ENCODE results near the gene DUSP7. TPM values are rescaled to one million over a fixed set of nuclear protein-coding genes. Genes with fewer than 3 reads are reported as not detected.
A peak's percentile ranks its signal among the peaks of the same experiment; 100 is the strongest.

DUSP7 gene
- total RNA-seq, 4 donors from 2014 or later: 2.2 to 8.2 (median 6.2) TPM

- Histone ChIP-seq H3K27ac (no peak overlapping the region), H3K4me3 (no peak overlapping the region), H3K36me3 (no peaks in the 10 kb centered on the region), H3K4me1 (peaks cover 0 to 7% (median 0%) of the 10 kb centered on the region in 4 donors), H3K9me3 (no peaks in the 10 kb centered on the region), H3K27me3 (no peaks in the 10 kb centered on the region)
- intact Hi-C loops (cut with DNase I; ENCODE audit: low total_unique reads) (no loop called here), in situ Hi-C loops (cut with MboI; ENCODE audit: low pct_ligation_motif_present in 1 of 4, low pct_unique_long_range_greater_than_20kb in 1 of 4, low sequenced_read_pairs in 3 of 4) (no loop called here)
- 83 to 92% methylated on average over 4 to 14 of the region's 14 CpGs for WGBS, 2 donors (ENCODE audit: low coverage in 1 of 2)
- no peak for TF ChIP-seq POLR2A (IDR thresholded peaks at IDR 0.05)
- no peak for TF ChIP-seq EP300 (IDR thresholded peaks at IDR 0.05; ENCODE audit: low read depth)
- no peak for TF ChIP-seq CTCF (IDR thresholded peaks at IDR 0.05)
- no peak for TF ChIP-seq POLR2AphosphoS5 (IDR thresholded peaks at IDR 0.05)
- DNase-seq: no peak
Measured at GRCh38 chr3:52063026-52063723, 6.8 kb upstream of the DUSP7 start.

DNA sequence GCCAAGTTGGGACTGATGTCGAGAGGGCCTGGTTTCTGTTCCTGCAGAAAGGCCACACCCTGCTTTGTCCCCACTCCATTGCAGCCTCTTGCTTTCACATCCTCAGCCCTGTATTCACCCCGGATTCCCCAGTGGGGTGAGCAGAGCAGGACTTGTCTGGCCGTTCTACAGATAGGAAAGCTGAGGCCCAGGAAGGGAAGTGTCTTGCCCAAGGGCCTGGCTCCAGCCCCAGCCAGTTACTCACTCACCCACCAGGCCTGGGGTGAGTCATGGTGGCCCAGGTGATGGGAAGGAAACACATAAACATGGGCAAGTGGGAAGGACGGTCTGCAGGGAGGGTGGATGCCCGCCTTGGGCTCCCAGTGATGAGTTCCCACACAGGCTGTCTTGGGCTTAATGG lies 6.1 kb upstream of the DUSP7 start:
- Histone ChIP-seq H3K9me3 (no peaks in the 10 kb centered on the region), H3K4me3 (no peak overlapping the region), H3K27ac (no peak overlapping the region), H3K27me3 (no peaks in the 10 kb centered on the region), H3K4me1 (peaks cover 4 to 14% (median 5%) of the 10 kb centered on the region in 4 donors), H3K36me3 (no peaks in the 10 kb centered on the region)
- intact Hi-C loops (cut with DNase I; ENCODE audit: low total_unique reads) (no loop called here), in situ Hi-C loops (cut with MboI; ENCODE audit: low pct_ligation_motif_present in 1 of 4, low pct_unique_long_range_greater_than_20kb in 1 of 4, low sequenced_read_pairs in 3 of 4) (no loop called here)
- peak; percentile 11 for DNase-seq
- WGBS, 2 donors (ENCODE audit: low coverage in 1 of 2): 50% methylated on average over 5 of the region's 5 CpGs; no CpG with 5 or more reads in 1 of the 2 donors
- TF ChIP-seq POLR2AphosphoS5 (IDR thresholded peaks at IDR 0.05) (no peak), POLR2A (IDR thresholded peaks at IDR 0.05) (no peak)

GRCh38 chr3:52061121-52061910 lies 4.9 kb upstream of the DUSP7 start:
- intact Hi-C loops (cut with DNase I; ENCODE audit: low total_unique reads): no loop called here
- Histone ChIP-seq H3K4me1 (peaks cover 5 to 20% (median 10%) of the 10 kb centered on the region in 4 donors), H3K27me3 (no peaks in the 10 kb centered on the region), H3K4me3 (no peak overlapping the region), H3K27ac (no peak overlapping the region), H3K36me3 (no peaks in the 10 kb centered on the region), H3K9me3 (no peaks in the 10 kb centered on the region)
- no peak for DNase-seq
- in situ Hi-C loops (cut with MboI; ENCODE audit: low pct_ligation_motif_present in 1 of 4, low pct_unique_long_range_greater_than_20kb in 1 of 4, low sequenced_read_pairs in 3 of 4): no loop called here
- 70 to 81% methylated on average over 2 to 4 of the region's 4 CpGs for WGBS, 2 donors (ENCODE audit: low coverage in 1 of 2)
- TF ChIP-seq POLR2AphosphoS5 (IDR thresholded peaks at IDR 0.05): no peak
- no peak for TF ChIP-seq EP300 (IDR thresholded peaks at IDR 0.05; ENCODE audit: low read depth)
- no peak for TF ChIP-seq CTCF (IDR thresholded peaks at IDR 0.05)
- no peak for TF ChIP-seq POLR2A (IDR thresholded peaks at IDR 0.05)

DNA sequence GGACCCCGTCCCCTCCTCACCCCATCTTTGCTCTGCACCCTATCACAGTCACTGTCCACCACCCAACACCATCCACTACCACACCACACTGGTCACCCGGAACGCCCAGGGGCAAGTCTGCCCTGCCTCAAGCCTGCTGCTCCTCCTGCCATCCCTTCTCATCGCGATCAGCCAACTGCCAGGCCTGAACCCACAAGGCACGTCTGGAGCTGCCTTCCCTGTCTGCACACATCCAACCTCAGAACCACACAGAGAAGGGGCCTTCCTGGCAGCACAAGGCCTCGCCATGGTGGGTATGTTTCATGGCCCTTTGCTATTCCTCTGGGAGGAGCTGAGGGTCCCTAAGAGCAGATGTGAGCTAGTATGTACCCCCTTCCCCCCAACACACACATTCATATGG lies 3.4 kb upstream of the DUSP7 start:
- Histone ChIP-seq H3K27ac (no peak overlapping the region), H3K4me1 (peaks cover 5 to 31% (median 18%) of the 10 kb centered on the region in 4 donors), H3K27me3 (no peaks in the 10 kb centered on the region), H3K4me3 (no peak overlapping the region), H3K36me3 (no peaks in the 10 kb centered on the region), H3K9me3 (no peaks in the 10 kb centered on the region)
- WGBS, 2 donors (ENCODE audit: low coverage in 1 of 2): 95% methylated on average over 7 of the region's 7 CpGs; no CpG with 5 or more reads in 1 of the 2 donors
- in situ Hi-C loops (cut with MboI; ENCODE audit: low pct_ligation_motif_present in 1 of 4, low pct_unique_long_range_greater_than_20kb in 1 of 4, low sequenced_read_pairs in 3 of 4): loop anchor here in 1 of 4 donors (10.0 kb wide), 1 partner anchor 55 kb away; no protein-coding TSS in a partner anchor
- intact Hi-C loops (cut with DNase I; ENCODE audit: low total_unique reads): loop anchor here (10.0 kb wide), 1 partner anchor 55 kb away; no protein-coding TSS in a partner anchor
- DNase-seq: no peak
- TF ChIP-seq POLR2A (IDR thresholded peaks at IDR 0.05) (no peak), POLR2AphosphoS5 (IDR thresholded peaks at IDR 0.05) (no peak), CTCF (IDR thresholded peaks at IDR 0.05) (no peak), EP300 (IDR thresholded peaks at IDR 0.05; ENCODE audit: low read depth) (no peak)

Measured in transverse colon (tissue), 4 donors.